ACHN (cell line): ENCODE results near the gene LPAR1.
A peak's percentile ranks its signal among the peaks of the same experiment; 100 is the strongest.

Source experiments
- DNase-seq: peaks from one replicate; pipeline ENCODE4 v3.0.0-alpha.2; 2015
- in situ Hi-C: cut with HindIII; loops from 2 replicates; pipeline ENCODE4 v1.10.0; 2017; ENCODE audit warnings: low sequenced_read_pairs, low pct_ligation_motif_present, low pct_unique_long_range_greater_than_20kb

Gene LPAR1

DNA sequence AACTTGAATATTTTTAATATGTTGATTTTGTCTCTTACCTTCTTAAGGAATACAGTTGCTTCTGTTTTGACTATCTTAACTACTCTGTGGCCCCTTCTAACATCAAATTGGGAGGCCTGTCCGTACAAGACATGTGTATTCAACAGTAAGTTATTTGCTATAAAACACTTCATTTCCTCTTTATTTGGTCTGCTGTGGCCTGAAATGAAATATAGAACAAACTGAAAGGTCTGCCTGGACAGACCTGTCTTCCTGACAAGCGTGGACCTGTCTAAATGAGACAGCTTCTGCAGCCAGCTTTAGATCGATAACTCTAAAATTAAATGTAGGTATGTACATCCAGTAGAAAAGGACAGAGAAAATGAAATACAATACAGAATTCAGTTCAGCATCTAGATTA, 2.2 kb upstream of the LPAR1 start:
- in situ Hi-C loops = no loop called here
- DNase-seq = no peak

DNA sequence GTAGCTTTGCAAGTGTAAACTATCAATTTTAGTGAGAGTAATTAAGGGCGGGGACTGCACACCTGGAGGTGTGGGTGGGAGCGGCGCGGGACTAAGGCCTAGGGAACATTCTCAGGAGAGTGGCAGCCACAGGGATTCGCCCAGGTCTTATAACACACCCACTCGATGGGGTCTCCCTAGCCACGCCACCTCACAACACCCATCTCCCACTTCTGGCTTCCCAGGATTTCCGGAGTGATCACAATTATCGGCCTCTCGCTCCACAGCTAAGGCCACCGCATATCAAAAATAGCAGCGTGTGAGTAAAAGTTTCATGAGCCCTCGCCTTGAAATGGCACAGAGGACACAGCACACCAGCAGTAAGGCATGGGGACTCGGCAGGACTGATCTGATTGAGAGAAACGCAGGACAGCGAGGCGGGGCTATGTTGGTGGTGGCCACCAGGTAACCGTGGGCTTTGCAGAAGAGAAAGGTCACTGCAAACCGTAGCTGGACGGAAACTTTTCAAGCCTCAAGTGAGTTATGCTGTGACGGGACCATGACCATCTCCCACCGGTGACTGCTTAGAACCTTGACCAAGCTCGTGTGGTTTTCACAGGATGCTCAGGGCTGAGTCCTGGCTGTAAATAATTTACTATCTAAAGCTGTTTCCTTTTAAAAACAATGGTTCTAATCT, 1.1 kb upstream of the LPAR1 start:
- in situ Hi-C loops = no loop called here

DNA sequence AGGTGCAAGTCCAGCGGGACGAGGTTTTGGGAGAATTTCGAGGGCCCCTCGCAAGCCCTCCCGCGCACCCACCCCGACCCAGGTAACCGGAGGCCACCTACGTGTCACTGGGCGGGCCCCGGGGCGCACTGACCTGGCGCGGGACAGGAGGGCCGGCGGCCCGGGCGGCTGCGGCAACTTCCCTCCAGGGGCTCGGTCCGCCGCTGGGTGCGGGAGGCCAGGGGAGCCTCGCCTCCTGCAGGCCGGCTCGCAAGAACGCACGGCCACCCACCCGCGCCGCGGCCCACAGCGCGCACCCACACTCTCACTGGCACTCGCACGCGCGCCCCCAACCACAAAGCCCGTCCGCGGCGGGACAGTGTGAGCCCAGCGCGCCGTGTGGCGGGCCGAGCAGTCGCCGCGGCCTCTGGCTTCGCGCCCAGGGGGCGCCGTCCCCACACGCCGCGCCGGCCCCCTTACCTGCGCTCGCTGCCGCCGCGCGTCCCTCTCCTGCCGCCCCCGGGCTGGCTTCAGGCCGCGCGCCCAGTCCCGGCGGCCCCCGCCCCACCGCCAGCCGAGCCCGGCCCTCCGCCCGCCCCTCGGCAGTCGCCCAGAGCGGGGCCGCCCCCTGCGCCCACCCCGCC, 451 bp downstream of the LPAR1 start:
- peak; percentile 48 for DNase-seq
- in situ Hi-C loops = no loop called here

More for the DNA sequence above, 1.1 kb upstream of the LPAR1 start:
- DNase-seq = peak; percentile 54

DNA sequence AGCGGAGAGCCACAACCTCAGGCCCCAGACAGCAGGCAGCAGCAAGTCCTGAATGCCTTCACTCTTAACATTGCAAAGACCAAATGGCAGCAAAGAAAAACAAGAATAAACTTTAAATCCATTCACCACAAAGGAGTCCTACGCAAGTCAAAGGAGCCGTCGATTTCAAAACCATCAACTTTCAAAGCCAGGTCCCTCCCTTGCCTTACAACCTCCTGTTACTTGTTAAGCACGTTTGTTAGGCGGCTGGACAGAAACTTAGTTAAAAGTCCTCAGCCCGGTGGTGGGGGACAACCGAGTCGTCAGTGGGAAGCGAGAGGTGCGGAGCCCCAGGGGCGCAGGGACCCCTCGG, 938 bp downstream of the LPAR1 start:
- DNase-seq = peak; percentile 34
- in situ Hi-C loops = no loop called here

DNA sequence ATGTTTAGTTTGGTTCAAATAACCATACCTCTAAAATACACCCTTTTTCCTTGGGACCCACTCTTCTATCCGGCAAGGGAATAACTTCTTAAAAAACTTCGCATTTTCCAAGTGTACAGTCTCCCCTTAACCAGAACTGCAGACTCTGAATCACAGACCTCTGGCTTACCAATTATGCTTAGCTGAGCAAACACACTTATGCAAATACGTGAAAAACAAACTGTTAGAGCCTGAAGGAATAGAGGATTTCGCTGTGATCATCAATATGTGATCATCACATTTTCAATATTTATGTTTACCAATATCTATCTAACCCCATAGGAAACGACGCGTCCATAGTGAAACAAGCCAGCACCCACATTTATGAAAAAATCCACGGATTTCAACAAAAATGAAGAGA, 1.3 kb downstream of the LPAR1 start:
- no peak for DNase-seq
- in situ Hi-C loops = no loop called here

DNA sequence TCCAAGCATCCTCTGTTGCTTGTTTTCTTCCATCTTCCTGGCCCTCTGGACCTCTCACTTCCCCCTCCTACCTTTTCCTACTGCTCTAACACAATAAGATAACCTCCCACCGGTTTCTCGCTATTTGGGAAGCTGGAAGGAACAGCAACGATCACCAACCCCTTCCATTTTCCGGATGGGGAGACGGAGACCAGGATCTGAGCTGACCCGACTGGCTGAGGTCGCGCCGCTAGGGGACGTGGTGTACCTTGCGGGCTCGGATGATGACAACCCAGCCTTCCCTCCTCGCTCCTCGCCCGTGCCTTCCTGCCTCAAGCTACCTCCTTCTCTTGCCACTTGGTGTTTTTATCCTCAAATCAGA, 1.9 kb downstream of the LPAR1 start:
- no peak for DNase-seq
- in situ Hi-C loops = no loop called here

DNA sequence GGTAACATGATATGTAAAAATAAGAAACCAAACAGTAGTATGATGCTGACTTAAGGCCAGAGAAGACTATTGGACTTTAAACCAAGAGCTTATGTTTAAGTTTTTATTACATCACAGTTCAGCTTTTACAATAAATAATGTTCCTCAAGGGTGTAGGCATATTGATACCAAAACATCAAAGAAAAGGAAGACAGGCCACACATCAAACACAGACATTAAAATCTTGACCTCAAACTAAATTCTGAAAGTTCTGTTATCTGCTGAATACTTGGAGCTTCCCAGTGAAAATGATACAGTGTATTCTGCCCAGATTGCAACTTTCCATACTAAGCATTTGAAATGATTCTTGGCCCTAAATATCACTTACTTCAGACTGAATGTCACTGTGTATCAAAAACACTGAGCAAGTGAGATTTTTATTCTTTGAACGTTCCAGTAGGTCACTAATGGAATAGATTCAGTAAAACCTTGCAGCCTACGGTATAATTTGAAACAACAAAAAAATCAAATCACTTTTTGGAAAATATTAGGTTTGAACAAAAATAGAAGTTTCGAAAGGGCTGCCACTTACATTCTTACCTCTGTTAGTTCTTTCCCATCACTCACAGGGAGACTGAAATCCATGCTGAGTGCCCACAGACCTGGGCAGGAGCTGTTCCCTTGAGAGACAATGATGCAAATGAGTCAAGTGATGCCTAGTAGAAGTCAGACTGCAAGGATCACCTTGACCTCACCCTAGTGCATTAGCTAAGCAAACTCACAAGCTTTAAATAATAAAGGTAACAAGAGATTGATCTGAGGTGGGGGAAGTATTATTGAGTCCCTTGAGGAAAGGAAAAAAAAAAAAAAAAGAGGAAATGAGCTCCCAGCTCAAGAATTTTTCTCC, 2.5 kb downstream of the LPAR1 start:
- DNase-seq = no peak
- in situ Hi-C loops = no loop called here

DNA sequence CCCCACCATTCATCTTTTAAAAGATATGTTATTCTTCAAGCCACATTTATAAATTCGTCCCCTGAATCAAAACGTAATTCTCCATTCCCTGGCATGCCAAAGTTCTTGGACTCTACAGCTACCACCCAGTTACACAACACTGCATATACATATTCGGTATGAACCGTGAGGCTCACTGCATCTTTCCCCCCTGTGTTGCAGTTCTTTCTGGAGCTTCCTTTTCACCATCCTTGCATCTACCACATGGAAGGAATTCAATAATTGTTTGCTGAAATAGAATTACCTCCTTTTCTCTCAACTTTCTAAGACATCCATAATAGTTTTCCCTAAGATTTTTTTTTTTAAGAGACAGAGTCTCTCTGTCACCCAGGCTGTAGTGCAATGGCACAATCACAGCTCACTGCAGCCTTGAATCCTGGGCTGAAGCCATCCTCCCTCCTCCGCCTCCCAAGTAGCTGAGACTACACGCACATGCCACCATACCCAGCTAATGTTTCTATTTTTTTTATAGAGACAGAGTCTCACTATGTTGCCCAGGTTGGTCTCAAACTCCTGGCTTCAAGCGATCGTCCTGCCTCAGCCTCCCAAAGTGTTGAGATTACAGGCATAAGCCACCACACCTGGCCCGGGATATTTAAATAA, 3.3 kb downstream of the LPAR1 start:
- in situ Hi-C loops = no loop called here
- DNase-seq = no peak

DNA sequence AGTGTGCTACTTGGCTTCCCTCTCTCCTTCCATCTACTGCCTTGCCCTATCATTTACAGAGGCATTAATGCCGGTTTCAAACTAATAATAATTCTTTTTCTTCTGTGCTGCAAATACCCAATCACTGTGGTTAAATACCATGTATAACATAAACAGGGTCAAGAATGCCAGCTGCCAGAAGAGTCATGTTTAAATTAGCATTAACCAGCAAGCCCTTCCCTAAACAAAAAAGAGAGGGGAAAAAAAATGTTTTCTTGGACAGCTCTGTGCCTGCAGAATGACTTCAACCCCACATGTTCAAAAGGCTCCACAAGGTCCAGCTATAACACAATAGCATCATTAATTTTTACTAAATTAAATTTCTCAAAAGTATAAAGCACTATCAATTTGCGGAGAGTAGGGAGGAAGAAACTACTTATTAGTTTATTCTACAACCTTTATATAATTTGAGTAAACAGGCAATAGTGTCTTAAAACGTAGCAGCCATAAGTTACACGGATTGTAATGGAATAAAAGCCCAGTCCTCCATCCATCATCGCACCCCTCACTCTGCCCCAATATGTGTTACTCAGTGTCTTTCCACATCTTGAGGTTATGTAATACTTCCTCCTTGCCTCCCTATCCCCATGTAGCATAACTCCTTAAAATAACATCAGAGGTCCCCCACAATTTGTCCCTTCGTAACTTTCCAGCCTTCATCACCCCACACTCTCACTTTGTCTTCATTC, 3.9 kb downstream of the LPAR1 start:
- in situ Hi-C loops = no loop called here
- DNase-seq = no peak

DNA sequence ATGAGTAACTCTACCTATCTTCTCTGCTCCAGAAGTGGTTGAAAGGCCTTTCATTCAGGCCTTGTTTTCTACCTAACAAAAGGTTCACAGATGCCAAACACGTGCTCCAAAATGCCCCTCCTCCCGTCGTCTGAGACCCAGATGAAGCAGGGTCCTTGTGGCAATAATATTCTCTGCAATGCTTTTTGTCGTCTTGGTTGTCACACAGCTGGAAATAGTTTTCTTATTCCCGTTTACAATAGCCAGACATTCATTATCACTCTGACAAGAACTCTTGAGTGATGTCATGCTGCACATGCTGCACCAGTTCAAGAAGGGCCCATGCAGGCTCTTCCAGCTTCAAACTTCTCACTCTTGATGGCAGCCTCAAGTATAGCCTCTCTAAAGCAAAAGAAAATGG, 7.8 kb downstream of the LPAR1 start:
- no peak for DNase-seq
- in situ Hi-C loops = no loop called here

DNA sequence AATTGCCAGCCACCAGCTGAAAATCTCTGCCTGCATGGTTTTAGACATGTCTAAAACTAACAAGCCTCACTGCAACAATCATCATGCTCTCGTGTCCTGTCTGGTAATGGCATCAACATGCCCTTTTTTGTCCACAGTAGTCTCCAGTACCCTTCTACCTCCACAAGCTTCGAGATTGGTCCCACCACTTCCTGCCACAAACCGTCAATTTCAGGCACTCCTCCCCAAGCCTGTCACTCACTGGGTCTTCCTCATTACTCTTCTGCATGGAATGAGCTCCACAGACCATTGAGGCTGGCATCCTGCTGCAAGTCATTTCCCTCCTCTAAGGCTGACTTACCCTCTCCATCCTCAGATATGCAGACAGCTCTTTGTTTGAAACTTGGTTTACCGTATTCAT, 9.0 kb downstream of the LPAR1 start:
- in situ Hi-C loops = no loop called here
- no peak for DNase-seq

DNA sequence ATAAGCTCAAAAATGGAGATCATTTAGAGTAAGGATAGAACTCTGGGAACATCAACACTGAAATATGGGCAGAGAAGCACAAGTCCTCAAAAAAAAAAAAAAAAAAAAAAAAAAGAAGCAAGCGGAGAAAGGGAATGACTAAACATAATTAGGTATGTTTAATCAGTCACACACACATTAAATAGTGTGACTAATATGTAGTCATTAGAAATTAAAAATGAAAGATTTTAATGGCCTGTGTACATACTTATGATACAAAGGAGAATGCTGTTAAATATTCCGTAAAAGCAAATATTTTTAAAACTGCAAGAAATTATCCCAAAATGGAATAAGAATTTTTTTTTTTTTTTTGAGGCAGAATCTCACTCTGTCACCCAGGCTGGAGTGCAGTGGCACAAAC, 10.5 kb downstream of the LPAR1 start:
- in situ Hi-C loops = no loop called here
- no peak for DNase-seq

DNA sequence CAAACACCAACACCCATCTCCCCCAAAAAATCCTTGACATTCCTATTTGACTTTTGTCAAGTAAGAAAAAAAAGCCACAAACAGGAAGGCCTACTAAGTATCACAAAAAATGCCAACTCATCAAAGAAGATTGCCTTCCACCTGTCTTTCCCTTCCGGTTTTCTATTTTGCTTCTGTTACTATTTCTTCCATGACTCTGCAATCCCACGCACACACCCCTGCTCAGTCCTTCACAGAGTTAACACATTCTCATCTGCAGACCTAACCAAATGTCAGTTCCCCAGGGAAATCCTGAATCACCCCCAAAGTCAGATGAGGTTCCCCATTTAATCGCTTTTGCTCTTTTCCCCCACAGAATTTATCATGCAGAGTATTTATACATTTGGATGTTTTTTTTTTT, 15.1 kb downstream of the LPAR1 start:
- in situ Hi-C loops = no loop called here
- no peak for DNase-seq

DNA sequence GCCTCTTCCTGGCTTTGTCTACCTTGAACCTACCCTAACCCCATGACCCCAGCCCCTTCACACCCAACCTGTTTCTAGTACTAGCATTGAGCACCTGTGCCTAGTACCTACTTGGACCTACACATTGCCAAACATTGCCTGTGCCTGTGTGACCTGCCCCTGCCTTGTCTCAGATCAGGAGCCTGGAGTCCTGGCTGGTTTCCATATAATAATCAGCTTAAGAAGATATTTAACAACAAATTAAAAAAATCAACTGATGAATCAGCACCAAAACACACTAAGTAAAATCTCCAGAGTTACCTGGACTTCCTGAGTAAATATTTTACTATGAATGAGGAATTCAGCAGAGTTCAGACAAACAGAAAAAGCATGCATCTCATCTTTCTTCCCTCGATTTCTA, 17.7 kb downstream of the LPAR1 start:
- in situ Hi-C loops = no loop called here
- no peak for DNase-seq

DNA sequence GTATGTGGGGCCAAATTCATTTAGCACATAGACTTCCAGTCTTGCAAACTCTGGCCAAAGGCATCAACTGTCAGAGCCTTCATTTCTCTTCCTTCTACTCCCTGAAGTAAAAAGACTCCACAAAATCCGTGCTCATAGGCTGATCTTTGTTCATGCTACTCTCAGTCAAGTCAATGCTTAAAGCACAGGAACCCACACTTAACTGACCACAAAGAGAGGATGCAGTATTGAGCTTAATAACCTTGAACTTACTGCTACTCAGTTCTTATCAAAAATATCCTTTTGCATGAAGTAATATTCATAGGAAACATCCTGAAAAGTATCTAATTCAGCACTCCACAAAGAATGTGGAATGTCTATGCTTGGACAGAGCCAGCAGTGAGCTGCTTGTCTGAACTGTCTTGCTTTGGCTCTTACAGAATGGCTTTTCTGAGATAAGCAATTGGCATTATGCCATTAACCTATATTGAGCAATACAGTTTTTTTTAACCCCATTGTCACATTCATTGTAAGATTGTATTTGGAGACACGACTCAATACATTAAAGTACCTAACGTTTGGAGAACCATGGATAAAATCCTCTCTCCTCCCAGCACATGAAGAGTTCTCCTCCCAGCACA, 21.7 kb downstream of the LPAR1 start:
- DNase-seq = no peak
- in situ Hi-C loops = no loop called here

DNA sequence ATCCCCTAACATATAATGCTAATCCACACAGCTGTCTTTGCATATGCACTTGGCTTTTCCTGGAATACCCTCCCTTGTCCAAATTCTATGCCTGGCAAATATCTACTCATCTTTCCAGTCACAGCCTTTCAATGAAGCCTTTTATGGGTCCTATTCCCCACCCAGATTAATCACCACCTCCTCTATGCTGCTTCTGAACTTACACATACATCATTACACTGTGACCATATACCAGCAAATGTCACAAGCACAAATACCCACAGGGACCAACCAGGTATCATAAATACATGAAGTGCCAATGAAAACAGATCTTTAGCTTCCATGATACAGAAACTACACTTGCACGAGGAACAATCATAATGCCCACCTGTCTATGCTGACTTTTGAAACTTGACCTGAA, 22.3 kb downstream of the LPAR1 start:
- in situ Hi-C loops = no loop called here
- DNase-seq = no peak

DNA sequence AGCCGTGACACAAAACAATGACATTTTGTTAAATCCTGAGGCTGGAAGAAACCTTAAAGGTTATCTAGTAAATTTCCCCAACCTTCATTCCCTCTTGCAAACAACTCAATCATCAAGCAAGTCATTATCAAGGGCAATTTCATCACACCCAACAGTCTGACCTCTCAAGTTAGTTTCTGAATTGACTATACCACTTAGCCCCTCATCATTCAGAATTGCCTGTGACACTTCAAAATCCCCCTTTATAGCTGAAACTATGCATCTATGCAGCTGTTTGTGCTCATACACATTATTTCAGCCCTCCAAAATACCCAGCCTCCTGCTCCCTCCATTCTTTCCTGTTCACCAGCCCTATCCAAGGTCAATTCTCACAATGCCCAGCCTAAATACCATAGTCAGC, 24.6 kb downstream of the LPAR1 start:
- no peak for DNase-seq
- in situ Hi-C loops = no loop called here

DNA sequence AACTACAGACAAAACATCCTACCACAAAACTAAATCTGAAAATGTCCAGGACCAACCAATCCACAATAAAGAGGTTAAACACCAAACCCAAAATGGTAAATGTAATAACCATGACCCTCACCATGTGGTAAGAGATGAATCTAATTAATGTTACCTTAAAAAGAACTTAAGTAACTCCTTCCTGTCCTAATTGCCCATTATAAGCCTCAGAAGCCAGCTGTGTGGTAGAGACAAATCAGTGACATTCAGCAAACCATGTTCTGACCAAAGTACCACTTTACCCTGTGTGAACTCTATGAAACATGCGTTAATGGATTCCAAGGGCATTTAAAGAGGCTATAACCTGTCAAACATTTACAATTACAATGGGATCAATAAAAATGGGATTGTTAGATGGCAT, 25.0 kb downstream of the LPAR1 start:
- DNase-seq = no peak
- in situ Hi-C loops = no loop called here
